Spleen (tissue), 7 donors: Measurements from ENCODE around the gene LRP1-AS.

ENCODE experiments used
- CTCF ChIP-seq, 11 experiments: fragments of 200-600 bp in 7 of 11; fragments of 450-650 bp in 4 of 11; sonication (generic) in 4 of 11; IDR thresholded peaks in 8 of 11; conservative IDR thresholded peaks in 3 of 11; 1 replicate in 7 of 11; 2 replicates in 4 of 11; pipeline versions ENCODE4 v1.4.0 to v1.8.0; 2016 to 2021; ENCODE audit warnings: antibody characterized with exemption in 11 of 11, inconsistent platforms in 4 of 11, mild to moderate bottlenecking in 1 of 11
- POLR2AphosphoS5 ChIP-seq, 3 donors: sonication (generic); formaldehyde crosslinking; IDR thresholded peaks; one replicate each; pipeline ENCODE4 v1.5.1; 2017; ENCODE audit warnings: antibody characterized with exemption in 3 of 3
- donor health status: DM: no; HTN: no; CAD: no; lungs with moderate emphysema.
- donor health status: DM: no; HTN: no; CAD: no.
- donor health status: DM: no; HTN: no; CAD: no.

GRCh38 chr12:57169046-57169795 is 21.8 kb upstream of the LRP1-AS start:
- TF ChIP-seq CTCF (IDR thresholded peaks at IDR 0.05 in 8 of 11, conservative IDR thresholded peaks at IDR 0.05 in 3 of 11) (no peak), POLR2AphosphoS5 (IDR thresholded peaks at IDR 0.05) (no peak)
